Ecto neural progenitor cell (in vitro differentiated cells): ENCODE measurements around the gene RNF215.
"Not testable (repeated sequence)": the region's sequence is repeated elsewhere in the genome, so short reads cannot be mapped to it uniquely, and the experiment has no call there.

ENCODE experiments used
- DNase-seq: peaks from one replicate; pipeline ENCODE4 v3.0.0-alpha.2; 2018; ENCODE audit warnings: low spot score

Gene RNF215

GRCh38 chr22:30357650-30358215 is 29.5 kb downstream of the RNF215 start:
- no peak for DNase-seq

DNA sequence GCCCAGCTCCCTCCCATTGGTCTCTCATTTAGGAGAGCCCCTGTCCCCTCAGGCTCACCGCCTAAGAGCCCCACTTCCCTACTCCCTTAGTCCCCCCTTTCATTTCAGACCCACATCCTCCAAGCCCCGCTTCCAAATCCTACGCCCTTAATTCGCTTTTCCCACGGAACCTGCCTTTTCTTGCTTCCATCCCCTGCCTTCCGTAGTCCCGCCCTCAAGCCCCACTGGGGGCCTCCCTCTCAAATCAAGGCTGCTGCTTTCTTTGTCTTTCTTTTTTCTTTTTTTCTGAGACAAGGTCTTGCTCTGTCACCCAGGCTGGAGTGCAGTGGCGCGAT is 30.0 kb downstream of the RNF215 start:
- DNase-seq, result no peak

DNA sequence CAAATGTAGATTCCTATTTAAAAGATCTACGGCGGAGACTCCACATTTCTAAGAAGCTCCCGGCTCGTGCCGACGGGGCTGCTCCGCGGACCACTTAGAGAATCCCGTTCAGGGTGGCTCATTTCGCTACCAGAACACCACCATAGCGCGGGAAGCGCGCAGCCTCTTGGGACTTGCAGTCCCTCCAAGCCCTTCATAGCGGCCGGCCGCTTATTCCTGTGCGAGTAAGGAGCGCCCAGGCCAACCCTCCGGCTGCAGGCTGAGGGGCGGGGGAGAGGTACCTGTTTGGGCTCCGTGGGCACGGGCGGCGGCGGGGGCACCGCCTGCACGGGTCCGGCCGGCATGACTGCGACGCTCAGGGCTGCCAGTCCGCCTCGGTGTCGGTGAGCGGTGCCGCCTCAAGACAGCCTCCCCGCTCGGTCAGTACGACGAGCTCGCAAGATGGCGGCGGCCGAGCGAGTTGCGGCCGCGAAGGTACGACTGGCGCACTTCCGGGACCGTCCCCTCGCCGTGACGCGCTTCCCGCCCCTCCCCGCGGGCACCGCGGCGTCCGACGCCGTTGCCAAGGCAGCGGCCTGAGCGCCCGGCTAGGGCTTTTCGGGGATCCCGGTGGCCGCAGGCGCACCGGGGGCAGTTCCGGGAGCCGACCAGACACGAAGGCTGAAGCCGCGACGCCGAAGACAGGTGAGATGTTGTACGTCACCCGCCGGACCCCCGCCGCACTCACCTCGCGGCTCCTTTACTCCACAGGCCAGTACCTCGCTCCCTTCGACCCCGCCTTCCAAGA is 30.6 kb downstream of the RNF215 start, which contains the start of the genes CCDC157 and SF3A1:
TSS of gene CCDC157 (plus strand) at position 559 of the 787 bp plus-strand sequence. CDS start 8,994 bp downstream, outside the sequence.
TSS of gene SF3A1 (minus strand) at position 446 of the 787 bp plus-strand sequence. CDS start at position 344, 102 bp downstream.
- DNase-seq, result peak; percentile 93

DNA sequence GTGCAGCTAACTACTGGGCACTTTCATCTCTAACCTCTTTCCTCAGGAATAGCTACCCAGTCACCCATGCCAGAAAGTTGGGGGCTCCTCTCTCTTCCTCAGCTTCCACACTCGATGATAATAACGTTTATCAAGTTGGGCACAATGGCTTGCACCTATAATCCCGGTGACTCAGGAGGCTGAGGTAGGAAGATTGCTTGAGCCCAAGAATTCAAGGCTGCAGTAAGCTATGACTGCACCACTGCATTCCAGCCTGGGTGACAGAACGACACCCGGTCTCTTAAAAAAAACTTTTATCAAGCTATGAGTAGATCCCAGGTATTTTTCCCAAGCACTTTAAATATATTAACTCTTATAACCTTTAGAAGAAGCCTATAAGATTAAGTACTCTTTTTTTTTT is 32.6 kb downstream of the RNF215 start:
- no peak for DNase-seq

DNA sequence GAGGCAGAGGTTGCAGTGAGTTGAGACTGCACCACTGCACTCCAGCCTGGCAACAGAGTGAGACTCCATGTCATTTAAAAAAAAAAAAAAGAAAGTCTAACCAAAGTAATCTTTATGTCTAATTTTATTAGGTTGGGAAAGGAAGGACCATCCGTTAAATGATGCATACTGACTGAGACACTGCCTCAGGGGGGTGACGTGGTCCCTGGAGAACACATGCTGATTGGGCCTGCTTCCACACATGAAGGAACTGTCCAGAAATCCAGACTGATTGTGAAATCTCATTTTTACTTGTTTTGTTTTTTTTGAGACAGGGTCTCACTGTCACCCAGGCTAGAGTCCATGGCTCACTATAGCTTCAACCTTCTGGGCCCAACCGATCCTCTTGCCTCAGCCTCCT is 36.0 kb downstream of the RNF215 start:
- no peak for DNase-seq

DNA sequence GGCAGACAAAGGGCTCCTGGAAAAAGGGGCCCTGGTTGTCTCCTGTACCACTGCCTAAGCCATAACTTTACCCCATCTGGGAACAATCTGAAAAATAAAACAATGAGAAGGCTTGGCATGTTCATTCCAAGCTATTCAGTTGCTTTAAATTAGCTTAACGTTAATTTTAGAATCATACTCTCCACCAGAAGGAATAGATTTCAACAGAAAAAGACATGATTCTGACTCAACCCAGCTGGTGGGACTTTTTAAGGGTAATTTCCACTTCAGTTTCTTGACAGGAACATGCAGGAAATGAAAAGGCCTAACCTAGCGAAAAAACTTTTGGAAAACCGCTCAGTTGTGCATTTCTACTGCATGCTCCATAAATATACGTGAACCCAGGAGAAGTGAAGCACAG is 38.4 kb downstream of the RNF215 start:
- DNase-seq, result no peak

- no peak for DNase-seq
Measured at GRCh38 chr22:30348404-30348803, 38.8 kb downstream of the RNF215 start.

DNA sequence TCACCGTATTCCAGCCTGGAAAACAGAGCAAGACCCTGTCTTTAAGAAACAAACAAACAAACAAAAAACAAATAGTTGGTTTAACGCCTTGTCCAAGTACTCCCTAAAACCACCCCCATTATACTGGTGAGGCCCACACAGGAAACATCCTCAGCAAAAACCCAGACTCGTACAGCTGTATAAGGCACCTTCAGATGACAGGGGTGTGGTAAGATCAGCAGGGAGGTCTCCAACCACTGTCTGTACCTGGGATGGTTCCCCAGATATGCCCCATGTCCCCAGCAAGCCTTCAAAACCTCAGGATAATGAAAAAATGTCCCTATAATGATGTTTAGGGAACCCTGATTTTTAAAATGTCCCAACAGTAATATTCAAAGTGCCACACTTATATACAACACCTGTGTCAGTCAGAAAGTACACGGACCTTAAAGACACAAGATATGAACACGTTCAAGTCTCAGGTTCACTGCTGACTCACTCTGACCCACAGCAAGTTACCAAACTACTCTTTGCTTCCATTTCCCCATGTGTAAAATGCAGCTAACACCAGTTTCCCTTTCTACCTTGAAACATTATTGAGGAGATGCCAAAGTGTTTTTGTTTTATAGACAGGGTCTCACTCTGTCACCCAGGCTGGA is 39.8 kb downstream of the RNF215 start:
- no peak for DNase-seq

- no peak for DNase-seq
Measured at GRCh38 chr22:30344447-30345200, 42.6 kb downstream of the RNF215 start.

- no peak for DNase-seq
Measured at GRCh38 chr22:30340911-30341685, 46.1 kb downstream of the RNF215 start.

DNA sequence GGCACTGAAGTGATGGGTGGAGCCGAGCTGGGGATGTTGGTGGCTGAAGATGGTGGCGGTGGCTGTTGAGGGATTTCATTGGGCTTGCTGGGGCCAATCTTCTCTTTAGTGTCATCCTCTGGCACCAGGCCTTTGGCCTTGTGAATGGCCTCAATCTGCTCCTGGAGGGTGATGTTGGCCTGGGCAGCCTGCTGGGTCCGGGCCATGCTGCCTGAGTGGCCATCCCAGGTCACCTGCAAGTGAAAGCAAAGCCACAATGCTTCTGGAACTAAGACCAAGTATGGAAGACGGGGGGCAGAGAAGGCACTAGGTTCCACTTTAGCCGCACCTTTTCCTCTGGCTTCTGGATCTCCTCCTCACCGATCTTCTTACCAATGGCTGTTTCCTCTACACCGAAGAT is 48.4 kb downstream of the RNF215 start:
- no peak for DNase-seq

DNA sequence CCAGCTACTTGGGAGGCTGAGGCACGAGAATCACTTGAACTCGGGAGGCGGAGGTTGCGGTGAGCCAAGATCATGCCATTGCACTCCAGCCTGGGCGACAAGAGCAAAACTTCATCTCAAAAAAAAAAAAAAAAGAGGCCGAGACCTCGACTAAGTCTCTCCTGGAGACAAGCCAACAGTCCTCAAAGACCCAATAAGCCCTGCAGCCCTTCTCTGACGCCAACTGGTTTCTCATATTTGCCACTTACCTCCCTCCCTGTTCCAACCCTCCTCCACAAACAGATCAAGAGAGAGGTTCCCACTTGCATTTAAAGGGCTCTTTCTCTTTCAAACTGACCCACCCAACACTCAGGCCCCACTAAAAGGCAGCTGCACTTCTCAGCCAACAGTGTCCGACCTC is 48.9 kb downstream of the RNF215 start:
- not testable (repeated sequence) for DNase-seq

- DNase-seq, result no peak
Measured at GRCh38 chr22:30337461-30337778, 49.8 kb downstream of the RNF215 start.

GRCh38 chr22:30336752-30337460 is 50.3 kb downstream of the RNF215 start:
- DNase-seq, result no peak

GRCh38 chr22:30335236-30335635 is 52.0 kb downstream of the RNF215 start:
- no peak for DNase-seq

DNA sequence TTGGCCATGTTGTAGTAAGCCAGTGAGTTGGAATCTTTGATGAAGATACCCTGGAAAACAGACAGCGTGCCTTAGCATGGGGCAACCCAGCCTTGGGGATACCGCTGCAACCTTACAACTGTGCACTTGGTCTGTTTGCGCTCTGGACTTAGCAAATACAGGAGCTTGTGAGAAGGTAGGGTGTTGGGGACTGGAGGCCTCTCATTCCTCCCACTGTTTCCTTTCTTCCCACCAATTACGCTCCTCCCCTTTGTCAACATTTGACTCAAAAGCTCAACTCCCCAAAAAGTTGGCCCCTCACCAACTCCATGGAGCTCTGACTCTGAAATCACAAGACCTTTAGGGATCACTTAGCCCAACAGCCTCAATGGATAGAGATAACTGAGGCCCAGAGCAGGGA is 52.6 kb downstream of the RNF215 start:
- no peak for DNase-seq

- no peak for DNase-seq
Measured at GRCh38 chr22:30333707-30334087, 53.5 kb downstream of the RNF215 start.

DNA sequence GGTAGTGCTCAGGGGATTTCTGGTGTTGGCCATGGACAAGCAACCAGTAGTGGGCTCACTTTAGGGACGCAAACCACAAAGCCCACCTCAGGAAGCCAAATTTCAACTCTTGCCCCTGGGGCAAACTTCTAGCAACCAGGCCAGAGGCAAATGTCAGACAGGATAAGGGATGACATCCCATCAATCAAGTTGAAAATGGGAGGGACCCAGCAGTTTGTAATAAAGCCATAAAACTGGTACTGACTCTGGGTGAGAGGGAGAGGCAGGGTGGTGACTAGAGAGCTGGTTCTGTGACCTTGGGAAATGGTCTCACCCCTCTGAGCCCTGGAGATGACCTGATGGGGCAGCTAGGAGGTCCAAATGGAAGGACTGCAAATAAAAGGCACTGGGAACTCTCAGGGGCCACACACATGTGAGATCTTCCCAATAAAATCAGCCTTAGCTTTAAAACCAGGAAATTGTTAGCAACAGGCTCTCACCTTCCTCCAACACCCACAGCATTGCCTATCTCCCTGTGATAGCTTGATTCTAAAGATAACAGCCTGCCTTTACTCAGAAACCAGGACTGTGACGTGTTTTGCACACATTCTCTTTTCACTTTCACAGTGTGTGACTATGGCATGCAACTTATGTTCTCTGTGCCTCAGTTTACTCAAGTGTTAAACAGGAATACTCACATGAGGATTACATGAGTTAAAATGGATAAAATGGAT is 54.1 kb downstream of the RNF215 start:
- DNase-seq, result no peak

GRCh38 chr22:30332551-30332950 is 54.7 kb downstream of the RNF215 start:
- DNase-seq, result no peak
